ENCODE measurements around the gene SLC6A16.
"Not testable (repeated sequence)": the region's sequence is repeated elsewhere in the genome, so short reads cannot be mapped to it uniquely, and the experiment has no call there.

Gene SLC6A16

DNA sequence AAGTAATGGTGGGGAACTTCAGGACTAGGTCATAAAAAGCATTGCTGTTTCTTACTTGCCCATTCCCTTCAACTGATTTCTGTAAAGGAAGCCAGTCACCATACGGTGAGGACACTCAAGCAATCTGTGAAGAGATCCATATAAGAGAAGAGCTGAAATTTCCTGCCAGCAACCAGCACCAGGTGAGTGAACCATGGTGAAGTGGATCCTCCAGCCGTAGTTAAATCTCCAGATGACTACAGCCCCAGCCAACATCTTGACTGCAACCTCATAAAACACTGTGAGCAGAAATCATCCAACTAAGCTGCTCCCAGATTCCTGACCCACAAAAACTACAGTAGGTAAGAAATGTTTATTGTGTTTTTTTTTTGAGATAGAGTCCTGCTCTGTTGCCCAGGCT is 3.8 kb upstream of the SLC6A16 start:
- no peak for DNase-seq

DNA sequence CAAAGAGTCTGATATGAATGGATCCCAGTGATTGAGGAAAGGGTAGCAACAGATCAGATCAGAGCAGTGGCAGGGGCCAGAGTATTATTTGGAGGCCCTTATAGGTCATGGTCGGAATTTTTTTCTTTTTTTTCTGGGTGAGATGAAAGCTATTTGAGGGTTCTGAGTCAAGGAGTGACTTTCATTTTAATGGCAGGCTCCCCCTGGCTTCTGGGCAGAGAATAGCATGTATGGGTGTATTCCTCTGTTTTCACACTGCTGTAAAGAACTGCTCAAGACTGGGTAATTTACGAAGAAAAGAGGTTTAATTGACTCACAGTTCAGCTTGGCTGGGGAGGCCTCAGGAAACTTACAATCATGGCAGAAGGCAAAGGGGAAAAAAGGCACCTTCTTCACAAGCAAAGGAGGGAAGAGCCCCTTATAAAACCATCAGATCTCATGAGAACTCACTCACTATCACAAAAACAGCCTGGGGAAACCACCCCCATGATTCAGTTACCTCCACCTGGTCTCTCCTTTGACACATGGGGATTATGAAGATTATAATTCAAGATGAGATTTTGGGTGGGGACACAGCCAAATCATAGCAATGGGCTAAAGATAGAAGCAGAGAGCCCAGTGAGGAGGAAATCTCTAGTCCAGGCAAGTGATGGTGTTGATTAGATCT is 3.0 kb upstream of the SLC6A16 start:
- DNase-seq = peak; percentile 62

DNA sequence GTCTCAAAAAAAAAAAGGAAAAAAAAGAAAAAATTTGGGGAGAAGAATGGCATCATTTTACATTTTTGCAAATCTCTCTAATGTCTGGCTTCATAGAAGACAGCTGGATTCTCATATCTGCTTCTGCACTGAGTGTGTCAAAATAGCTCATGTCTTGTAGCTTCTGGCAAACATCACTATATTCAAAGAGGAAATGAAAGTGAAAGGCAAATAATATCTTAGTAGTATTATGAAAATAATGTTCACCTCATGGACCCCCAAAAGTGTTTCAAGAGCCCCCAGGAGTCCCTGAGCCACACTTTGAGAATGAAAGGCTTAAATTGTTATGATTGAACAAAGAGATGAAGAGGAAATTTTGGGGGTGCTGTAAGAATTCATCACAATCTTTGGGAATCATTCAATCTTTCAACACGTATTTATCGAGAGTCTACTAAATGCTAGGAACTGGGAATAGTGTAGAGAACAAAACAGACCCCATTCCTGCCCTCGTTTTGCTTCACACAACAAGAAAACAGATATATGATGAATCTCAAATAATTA is 1.2 kb upstream of the SLC6A16 start:
- DNase-seq = no peak

DNA sequence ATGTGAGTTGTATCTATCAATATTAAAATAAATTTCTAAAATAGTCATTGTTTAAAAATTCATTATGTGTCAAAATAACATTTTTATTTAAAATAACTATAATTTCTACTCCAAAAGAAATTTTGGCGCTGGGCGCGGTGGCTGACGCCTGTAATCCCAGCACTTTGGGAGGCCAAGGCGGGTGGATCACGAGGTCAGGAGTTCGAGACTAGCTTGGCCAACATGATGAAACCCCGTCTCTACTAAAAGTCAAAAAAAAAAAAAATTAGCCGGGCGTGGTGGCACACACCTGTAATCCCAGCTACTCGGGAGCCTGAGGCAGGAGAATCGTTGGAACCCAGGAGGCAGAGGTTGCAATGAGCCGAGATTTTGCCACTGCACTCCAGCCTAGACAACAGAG is 765 bp upstream of the SLC6A16 start:
- DNase-seq = not testable (repeated sequence)

DNA sequence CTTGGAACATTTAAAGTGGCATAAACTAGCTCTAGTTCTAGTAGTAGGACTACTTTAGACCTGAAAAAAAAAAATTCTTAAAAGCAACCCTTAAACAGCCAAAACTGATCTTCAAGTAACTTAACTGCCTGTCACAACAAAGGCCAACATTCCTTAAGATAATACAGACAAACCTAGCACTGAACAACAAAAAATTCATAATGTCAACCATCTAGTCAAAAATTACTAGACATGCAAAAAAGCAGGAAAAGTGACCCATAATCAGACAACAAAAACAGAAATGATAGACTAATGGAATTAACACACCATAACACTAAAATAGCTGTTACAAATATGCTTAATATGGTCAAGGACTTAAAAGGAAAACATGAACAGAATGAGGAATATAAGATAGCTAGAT is 6.7 kb downstream of the SLC6A16 start:
- DNase-seq = no peak

DNA sequence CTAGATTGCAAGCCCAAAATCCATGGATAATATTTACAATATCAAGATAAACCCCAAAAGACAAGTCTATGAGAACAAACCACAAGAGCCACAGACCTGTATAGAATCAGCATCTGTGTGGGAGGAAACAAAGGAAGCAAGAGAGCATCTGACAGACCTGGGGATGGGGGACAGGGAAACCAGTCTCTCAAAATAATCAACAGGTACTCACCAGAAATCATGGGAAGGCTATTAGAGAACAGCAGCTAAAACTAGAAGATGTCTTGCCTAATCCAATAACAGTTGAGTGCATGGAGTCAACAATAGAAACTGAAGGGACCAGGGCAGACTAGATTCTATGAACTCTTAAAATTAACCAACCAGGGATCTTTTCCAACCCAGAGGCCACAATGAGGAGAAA is 8.7 kb downstream of the SLC6A16 start:
- DNase-seq = no peak

DNA sequence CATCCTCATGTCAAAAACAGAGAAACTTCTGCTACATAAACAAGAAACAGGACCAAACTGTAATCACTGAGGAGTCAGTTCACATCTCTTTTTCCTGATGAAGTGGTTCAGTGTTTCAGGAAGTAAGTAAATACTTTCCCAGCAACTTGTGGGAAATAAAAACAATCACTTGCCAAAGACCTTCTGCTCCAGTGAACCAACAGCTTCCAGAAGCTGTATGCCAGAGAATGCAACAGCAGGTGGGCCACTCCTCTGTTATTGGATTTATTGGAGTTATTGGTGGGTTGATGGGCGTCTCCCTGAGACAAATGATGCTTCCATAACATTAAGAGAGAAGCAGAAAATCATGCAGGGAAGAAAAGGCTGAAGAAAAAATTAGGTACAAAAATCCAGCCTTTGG is 9.9 kb downstream of the SLC6A16 start:
- no peak for DNase-seq

DNA sequence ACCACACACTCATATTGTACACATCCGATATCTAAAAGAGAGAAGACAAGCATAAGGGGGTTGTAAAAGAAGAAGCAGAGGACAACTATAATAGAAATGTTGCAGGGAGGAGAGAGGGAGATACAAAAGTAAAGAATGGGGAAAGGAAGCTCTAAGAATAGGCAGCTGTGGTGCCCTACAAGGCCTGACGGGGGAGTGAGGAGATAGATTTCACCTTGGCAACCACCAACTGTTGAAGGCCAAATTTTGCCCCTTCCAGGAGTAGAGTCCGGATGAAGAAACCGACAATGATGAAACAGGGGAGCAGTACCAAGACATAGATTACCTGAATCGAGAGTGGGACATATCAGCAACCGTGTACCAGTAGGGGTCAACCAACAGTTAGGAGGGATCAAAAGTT is 15.9 kb downstream of the SLC6A16 start:
- no peak for DNase-seq

DNA sequence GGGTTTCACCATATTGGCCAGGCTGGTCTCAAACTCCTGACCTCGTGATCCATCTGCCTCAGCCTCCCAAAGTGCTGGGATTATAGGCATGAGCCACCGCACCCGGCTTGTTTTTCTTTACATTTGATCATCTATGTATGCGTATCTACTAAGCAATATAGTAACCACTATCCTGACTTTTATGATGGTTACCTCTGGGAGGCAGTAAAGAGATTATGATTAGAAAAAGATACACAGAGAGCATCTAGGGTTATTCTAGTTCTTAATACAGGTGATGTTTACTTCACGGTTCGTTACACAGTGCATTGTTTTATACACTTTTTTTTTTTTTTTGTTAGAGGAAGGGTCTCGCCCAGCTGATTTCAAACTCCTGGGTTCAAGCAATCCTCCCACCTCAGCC is 18.3 kb downstream of the SLC6A16 start:
- DNase-seq = not testable (repeated sequence)

DNA sequence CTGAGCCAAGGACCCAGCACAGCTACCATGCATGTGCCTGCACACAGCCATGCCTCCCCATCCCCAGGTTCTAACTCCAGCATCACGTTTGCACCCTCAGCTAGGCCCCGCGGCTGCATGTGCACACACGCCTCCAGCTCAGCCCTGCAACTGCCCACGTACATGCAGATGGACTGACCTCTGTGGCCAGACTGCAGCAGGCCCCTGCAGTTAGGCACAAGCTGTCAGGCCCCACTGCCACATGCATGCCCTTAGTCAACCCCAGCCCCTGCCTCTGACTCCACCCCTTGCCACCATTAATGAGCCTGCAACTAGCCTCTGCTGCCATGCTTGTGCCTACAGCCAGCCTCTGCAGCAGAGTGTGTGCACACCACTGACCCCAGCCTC is 23.1 kb downstream of the SLC6A16 start:
- DNase-seq = no peak

DNA sequence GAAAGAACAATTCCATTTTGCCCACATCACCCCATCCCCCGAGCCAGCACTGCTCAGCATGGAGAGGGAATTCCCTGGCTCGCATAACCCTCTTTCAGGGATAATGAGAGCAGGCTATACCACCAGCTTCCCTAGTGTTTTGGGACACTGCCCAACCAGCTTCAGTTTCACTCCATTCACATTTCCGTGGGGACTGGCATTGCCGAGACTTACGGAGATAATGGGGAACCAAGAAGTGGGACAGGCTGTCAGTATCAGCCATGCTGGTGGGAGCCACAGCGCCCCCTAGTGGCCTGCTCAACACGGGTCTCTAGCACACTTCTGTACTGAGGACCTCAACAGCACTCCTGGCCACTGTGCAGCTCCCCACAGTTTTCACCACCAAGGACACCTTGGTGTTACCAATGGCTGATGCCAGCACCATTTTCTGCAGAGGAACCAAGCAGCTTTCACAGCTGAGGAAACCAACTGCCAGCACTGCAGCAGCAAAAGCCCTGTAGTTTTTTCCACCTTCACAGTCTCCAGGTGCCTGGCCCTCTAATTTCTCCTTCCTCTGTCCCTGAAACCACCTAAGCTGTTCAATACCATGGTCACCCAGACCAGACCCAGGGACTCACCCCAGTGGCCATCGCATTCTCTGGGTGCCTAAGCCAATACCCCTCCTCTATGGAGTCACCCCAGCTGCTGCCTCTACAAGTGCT is 23.7 kb downstream of the SLC6A16 start:
- peak; percentile 87 for DNase-seq

DNA sequence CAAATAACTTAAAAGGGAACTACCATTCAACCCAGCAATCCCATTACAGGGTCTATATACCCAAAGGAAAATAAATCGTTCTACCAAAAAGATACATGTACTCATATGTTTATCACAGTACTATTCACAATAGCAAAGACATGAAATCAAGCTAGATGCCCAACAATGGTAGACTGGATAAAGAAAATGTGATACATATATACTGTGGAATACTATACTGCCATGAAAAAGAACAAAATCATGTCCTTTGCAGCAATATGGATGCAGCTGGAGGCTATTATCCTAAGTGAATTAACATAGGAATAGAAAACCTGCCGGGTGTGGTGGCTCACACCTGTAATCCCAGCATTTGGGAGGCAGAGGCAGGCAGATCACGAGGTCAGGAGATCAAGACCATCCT is 26.3 kb downstream of the SLC6A16 start:
- DNase-seq = not testable (repeated sequence)

DNA sequence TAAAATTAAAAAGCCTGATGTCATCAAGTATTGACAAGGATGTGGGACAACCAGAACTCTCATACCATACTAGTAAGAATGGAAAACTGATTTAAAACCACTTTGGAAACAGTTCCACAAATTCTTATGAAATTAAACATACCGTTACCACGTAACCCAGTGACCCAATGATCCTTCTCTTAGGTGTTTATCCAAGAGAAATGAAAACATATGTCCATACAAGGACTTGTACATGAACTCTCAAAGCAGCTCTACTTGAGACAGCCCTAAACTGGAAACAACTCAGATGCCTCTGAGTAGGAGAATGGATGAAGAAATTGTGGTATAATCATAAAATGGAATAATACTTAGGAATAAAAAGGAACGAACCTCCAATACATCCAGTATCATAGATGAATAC is 27.6 kb downstream of the SLC6A16 start:
- DNase-seq = no peak

DNA sequence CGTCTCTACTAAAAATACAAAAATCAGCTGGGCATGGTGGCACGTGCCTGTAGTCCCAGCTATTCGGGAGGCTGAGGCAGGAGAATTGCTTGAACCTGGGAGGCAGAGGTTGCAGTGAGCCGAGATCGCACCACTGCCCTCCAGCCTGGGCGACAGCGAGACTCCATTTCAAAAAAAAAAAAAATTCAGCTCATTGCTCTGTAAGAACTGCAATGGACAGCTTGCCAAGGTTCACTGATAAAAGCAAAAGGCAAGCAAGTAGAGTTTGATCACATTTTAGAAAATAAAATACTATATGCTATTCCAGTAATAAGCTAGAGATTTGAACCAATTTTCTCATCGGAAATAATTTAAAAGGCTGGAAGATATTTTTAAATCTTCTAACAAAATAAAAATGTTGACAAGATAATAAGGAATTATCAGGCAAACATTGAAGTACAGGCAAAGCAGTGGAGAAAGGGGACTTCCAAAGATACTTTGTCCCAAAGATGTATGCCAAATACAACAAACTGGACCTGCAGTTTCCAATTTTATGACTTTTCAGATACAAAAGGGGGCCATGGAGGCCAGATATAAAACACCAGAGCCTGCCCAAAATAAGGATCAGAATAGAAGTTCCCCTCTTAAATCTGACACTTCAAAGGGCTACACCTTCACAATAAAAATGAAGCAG is 29.6 kb downstream of the SLC6A16 start:
- no peak for DNase-seq

DNA sequence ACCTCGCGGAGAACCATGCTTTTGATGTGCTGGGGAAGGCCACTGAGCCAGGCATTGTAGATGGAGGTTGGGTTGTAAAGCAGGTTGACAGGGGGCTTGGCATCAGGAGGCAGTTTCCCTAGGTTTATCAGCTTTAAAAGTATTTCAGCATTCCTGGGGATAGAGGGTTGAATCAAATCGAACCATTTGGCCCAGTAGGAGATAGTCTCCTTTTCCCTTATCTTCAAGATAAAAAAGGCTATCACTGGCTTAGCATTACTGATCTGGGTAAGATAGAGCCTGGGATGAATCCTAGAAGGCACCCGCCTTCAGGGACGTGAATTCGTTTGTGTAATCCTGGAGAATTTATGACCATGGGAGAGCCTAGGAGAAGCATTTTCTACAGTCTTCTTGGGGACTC is 30.6 kb downstream of the SLC6A16 start:
- no peak for DNase-seq

DNA sequence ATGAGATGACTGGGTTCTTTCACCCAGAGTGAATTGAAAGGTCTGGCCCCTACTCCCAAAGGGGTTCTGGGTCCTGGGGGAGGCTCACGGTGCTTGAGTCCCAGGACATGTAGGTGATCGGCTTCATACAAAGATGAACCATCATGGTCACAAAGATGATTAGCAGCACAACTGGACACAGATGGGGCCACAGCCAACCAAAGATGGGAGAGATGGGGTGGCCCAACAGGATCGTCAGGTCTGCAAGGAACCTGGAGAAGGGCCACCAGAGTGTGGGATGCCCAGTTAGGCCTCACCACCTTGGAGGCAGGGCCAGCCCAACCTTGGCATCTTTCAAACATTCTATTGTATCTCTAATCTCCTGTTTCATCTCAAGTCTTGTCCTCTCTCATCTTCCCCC is 34.5 kb downstream of the SLC6A16 start:
- DNase-seq = no peak

DNA sequence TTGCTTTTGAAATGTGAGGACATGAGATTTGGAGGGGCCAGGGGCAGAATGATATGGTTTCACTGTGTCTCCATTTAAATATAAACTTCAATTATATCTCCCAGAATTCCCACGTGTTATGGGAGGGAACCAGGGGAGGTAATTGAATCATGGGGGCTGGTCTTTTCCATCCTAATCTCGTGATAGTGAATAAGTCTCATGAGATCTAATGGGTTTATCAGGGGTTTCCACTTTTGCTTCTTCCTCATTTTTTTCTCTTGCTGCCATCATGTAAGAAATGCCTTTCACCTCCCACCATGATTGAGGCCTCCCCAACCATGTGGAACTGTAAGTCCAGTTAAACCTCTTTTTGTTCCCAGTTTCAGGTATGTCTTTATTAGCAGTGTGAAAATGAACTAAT is 35.7 kb downstream of the SLC6A16 start:
- DNase-seq = not testable (repeated sequence)

DNA sequence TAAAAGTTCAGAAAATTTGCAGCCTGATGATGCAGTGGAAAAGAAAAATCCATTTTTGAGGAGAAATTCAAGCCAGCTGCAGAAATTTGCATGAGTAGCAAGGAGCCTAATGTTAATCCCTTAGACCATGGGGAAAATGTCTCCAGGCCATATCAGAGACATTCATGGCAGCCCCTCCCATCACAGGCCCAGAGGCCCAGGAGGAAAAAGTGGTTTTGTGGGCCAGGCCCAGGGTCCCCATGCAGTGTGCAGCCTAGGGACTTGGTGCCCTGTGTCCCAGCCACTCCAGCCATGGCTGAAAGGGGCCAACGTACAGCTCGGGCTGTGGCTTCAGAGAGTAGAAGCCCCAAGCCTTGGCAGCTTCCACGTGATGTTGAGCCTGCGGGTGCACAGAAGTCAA is 36.8 kb downstream of the SLC6A16 start:
- DNase-seq = not testable (repeated sequence)

DNA sequence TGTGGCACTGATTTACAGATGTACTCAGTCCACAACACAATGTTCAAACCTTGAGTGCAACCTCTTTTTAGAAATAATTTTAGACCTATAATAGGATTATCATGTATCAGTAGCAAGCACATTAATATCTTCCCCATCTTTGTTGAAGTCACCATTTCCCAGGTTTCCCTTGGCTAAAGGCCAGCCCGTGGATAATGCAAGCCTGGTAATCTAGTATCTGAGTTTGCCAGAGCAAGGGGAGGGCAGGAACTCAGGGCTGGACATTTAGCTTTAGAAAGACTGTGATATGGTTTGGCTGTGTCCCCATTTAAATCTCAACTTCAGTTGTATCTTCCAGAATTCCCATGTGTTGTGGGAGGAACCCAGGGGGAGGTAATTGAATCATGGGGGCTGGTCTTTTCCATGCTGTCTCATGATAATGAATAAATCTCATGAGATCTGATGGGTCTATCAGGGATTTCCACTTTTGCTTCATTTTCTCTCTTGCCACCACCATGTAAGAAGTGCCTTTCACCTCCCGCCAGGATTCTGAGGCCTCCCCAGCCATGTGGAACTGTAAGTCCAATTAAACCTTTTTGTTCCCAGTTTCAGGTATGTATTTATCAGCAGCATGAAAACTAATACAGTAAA is 37.7 kb downstream of the SLC6A16 start:
- no peak for DNase-seq

DNA sequence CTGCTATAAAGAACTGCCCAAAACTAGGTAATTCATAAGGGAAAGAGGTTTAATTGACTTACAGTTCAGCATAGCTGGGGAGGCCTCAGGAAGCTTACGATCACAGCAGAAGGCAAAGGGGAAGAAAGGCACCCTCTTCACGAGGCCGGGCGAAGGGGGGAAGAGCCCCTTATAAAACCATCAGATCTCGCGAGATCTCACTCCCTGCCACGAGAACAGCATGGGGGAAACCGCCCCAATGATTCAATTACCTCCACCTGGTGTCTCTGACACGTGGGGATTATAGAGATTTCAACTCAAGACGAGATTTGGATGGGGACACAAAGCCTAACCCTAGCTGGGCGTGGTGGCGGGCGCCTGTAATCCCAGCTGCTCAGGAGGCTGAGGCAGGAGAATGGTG is 42.8 kb downstream of the SLC6A16 start:
- no peak for DNase-seq

DNA sequence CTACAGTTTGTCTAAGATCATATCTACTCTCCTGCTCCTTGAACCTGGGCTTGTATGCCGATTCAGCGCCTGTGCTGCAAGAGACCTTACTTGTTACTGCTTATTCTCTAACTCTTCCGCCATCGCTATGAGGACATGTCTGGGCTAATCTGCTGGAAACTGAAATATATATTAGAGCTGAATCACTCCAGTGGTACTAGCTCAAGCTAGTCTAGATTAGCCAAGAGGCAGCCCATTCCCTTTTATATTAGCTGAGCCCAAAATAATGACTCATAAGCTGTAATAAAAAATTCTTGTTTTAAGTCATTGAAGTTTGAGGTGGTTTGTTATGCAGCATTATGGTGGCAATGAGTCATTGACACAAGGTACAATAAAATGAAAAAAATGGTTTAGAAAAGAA is 52.8 kb downstream of the SLC6A16 start:
- DNase-seq = no peak

DNA sequence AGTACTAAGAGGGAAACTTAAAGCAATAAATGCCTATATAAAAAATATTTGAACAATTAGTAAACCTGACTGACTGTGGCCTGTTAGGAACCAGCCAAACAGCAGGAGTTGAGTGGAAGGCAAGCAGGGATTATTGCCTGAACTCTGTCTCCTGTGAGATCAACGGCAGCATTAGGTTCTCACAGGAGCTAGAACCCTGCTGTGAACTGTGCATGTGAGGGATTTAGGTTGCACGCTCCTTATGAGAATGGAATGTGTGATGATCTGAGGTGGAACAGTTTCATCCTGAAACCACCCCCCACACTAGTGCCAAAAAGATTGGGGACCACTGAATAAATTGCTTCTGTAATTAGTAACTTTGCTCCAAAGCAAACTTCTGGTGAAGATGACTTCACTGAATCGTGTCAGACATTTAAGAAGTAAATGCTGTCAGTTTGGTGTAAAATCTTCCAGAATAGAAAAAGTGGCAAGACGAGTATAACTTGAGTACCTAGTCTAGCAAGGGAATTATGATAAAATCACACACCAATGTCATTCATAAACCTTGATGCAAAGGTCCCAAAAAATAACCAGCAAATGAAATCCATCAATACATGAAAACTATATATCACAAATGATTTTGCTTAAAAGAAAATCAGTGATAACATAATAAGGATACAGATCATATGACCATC is 53.8 kb downstream of the SLC6A16 start:
- DNase-seq = no peak

DNA sequence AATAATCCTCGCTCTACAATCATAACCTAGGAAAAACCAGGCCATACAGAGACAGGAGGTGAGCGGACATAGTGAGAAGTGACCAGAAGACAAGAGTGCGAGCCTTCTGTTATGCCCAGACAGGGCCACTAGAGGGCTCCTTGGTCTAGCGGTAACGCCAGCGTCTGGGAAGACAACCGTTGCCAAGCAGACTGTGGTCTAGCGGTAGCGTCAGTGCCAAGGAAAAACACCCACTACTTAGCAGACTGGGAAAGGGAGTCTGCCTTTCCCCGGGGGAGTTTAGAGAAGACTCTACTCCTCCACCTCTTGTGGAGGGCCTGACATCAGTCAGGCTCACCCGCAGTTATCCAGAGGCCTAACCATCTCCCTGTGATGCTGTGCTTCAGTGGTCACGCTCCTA is 58.6 kb downstream of the SLC6A16 start:
- DNase-seq = peak; percentile 7

Measured in CD4-positive, alpha-beta T cell treated with Interleukin-17A for 4 hours (primary cell).